CD4-positive, alpha-beta T cell (primary cell): Measurements from ENCODE around the gene NR4A3. TPM values are rescaled to one million over a fixed set of nuclear protein-coding genes. Genes with fewer than 3 reads are reported as not detected.

ENCODE experiments used
- ATAC-seq: fragments of 200-7000 bp; cut with Tn5 transposase; one replicate; pipeline ENCODE4 v1.10.0; 2022; ENCODE audit warnings: mild to moderate bottlenecking; ENCODE audit not compliant: poor library complexity
- CTCF ChIA-PET: fragments of 350-600 bp; sonication (Branson Sonifier 250); formaldehyde crosslinking; loops from one replicate; lab custom pipeline; 2021; ENCODE audit warnings: antibody characterized with exemption, inconsistent platforms; lab: Charles Lee
- POLR2A ChIA-PET: fragments of 350-600 bp; sonication (Branson Sonifier 250); formaldehyde crosslinking; loops from one replicate; lab custom pipeline; 2021; ENCODE audit warnings: antibody characterized with exemption, inconsistent platforms; lab: Charles Lee
- DNase-seq, 14 experiments: peaks; one replicate each; pipeline ENCODE4 v3.0.0-alpha.2; 2013 to 2020; ENCODE audit warnings: mixed read lengths in 2 of 14
- H3K27ac ChIP-seq, 2 donors: one replicate each; pipeline versions ENCODE4 v1.5.1 to v1.7.0; 2013; ENCODE audit warnings: low read length in 2 of 2, low read depth in 1 of 2, mild to moderate bottlenecking in 1 of 2
- H3K27me3 ChIP-seq, 2 experiments: 1 replicate in 1 of 2; 2 replicates in 1 of 2; pipeline versions ENCODE4 v1.6.1 to v1.7.0; 2013; ENCODE audit warnings: low read length in 2 of 2, control low read depth in 1 of 2, mild to moderate bottlenecking in 1 of 2, moderate library complexity in 1 of 2; ENCODE audit not compliant: insufficient read depth in 2 of 2, control insufficient read depth in 1 of 2
- H3K36me3 ChIP-seq: one replicate; pipeline ENCODE4 v1.6.1; 2013; ENCODE audit warnings: low read length, control low read depth; ENCODE audit not compliant: insufficient read depth
- H3K4me1 ChIP-seq: one replicate; pipeline ENCODE4 v1.6.1; 2013; ENCODE audit warnings: low read length, control low read depth; ENCODE audit not compliant: insufficient read depth
- H3K4me3 ChIP-seq: one replicate; pipeline ENCODE4 v1.5.1; 2013; ENCODE audit warnings: mild to moderate bottlenecking, low read length, moderate library complexity
- H3K9me3 ChIP-seq, 2 experiments: 1 replicate in 1 of 2; 2 replicates in 1 of 2; pipeline versions ENCODE4 v1.6.1 to v1.7.0; 2013; ENCODE audit warnings: low read length in 2 of 2, mild to moderate bottlenecking in 2 of 2, control low read depth in 1 of 2, moderate library complexity in 1 of 2; ENCODE audit not compliant: control insufficient read depth in 1 of 2, insufficient read depth in 1 of 2
- H3K27ac Mint-ChIP-seq: one replicate; pipeline ENCODE4 v1.8.0; 2020; ENCODE audit warnings: mixed read lengths
- H3K27me3 Mint-ChIP-seq: one replicate; pipeline ENCODE4 v1.8.0; 2021; ENCODE audit warnings: mixed read lengths
- H3K36me3 Mint-ChIP-seq: one replicate; pipeline ENCODE4 v1.8.0; 2021; ENCODE audit warnings: low read depth, mixed read lengths
- H3K4me1 Mint-ChIP-seq: one replicate; pipeline ENCODE4 v1.8.0; 2021; ENCODE audit warnings: low read depth, mixed read lengths
- H3K4me3 Mint-ChIP-seq: one replicate; pipeline ENCODE4 v1.8.0; 2020; ENCODE audit warnings: mild to moderate bottlenecking, mixed read lengths
- H3K9me3 Mint-ChIP-seq: one replicate; pipeline ENCODE4 v1.8.0; 2020; ENCODE audit warnings: mixed read lengths
- CTCF ChIP-seq: fragments of 200-600 bp; IDR thresholded peaks from one replicate; pipeline ENCODE4 v1.8.0; 2022; ENCODE audit warnings: antibody characterized with exemption, mild to moderate bottlenecking
- intact Hi-C, 2 experiments: fragments of 100-400 bp; cut with DNase I in 1 of 2; cut with micrococcal nuclease in 1 of 2; formaldehyde crosslinking; loops; one replicate each; pipeline versions ENCODE4 v1.15.1 to v1.9.0; 2023 to 2025; cut with DNase I, micrococcal nuclease
- polyA plus RNA-seq, 2 donors: library from polyadenylated mRNA; unstranded; fragments of 120-200 nt; gene quantifications; one replicate each; pipeline ENCODE4 v1.2.1, GENCODE V29; 2013
- total RNA-seq, 174 experiments: library from RNA in 2 of 174; stranded (reverse) in 2 of 174; gene quantifications; one replicate each; pipeline ENCODE4 v1.2.3 and lab custom pipeline; 2021 to 2026

The NR4A3 gene
- total RNA-seq (10 to 100 TPM; 42.4 to 44.6 TPM), total RNA-seq (lab: John Stamatoyannopoulos, UW) (0.07 to 1,129 (median 36.7) reads per million in 172 experiments)
- 0.15 TPM for polyA plus RNA-seq (2013, experiment 1 of 2)
- polyA plus RNA-seq (2013, experiment 2 of 2) = 0.65 TPM

DNA sequence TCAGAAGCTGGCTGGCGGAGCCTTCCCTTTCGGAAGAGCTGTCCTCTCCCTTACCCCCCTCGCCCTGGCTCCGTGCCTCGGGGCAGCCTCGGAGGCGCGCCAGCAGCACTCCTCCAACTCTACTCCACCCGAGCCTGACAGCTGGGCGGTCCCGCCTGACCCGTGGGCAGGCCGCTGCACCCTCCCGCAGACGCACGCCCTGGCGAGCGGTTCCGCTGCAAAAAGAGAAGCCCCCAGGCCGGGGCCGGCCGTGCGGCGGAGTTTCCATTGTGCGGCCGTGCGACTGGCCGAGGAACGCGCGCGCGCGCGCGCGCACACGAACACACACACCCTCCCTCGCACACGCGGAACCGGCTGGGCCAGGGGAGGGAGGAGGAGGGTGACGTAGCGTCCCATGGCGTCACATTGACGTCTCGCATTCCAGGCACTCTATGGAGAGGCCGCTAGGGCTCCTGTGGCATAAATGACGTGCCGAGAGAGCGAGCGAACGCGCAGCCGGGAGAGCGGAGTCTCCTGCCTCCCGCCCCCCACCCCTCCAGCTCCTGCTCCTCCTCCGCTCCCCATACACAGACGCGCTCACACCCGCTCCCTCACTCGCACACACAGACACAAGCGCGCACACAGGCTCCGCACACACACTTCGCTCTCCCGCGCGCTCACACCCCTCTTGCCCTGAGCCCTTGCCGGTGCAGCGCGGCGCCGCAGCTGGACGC is at the start of gene NR4A3:
Gene NR4A3, plus strand, starts transcription at position 490 of the 713 bp plus-strand sequence. CDS start 6,158 bp downstream, outside the sequence.
- CTCF ChIA-PET = interaction anchor here (1.0 to 1.7 kb wide), 2 partner anchors 85 to 185 kb away, joined by 6 to 7 read pairs; partner anchors contain the start of gene STX17
- Histone ChIP-seq H3K36me3 (no peaks in the 10 kb centered on the region), H3K9me3 (peaks cover 0 to 16% of the 10 kb centered on the region in 2 experiments), H3K4me3 (peak within 1 kb of the TSS; percentile 82), H3K4me1 (peaks cover 67% of the 10 kb centered on the region), H3K27me3 (peaks cover 41% of the 10 kb centered on the region in 2 experiments), H3K27ac (peak within 1 kb of the TSS; percentile 79 to 89)
- peak within 1 kb of the TSS; percentile 100 for H3K4me3 Mint-ChIP-seq
- peak within 1 kb of the TSS; percentile 96 for H3K27ac Mint-ChIP-seq
- peaks cover 61% of the 10 kb centered on the region for H3K27me3 Mint-ChIP-seq
- H3K9me3 Mint-ChIP-seq = no peaks in the 10 kb centered on the region
- peak; percentile 43 for ATAC-seq
- peaks cover 68% of the 10 kb centered on the region for H3K4me1 Mint-ChIP-seq
- POLR2A ChIA-PET = interaction anchor here (1.2 to 4.8 kb wide), 4 partner anchors 85 to 599 kb away, joined by 3 to 49 read pairs (median 6); partner anchors contain the start of genes ALG2, SEC61B, STX17 and TEX10
- TF ChIP-seq CTCF = no peak
- DNase-seq = peak; percentile 58 to 98 (median 86)
- H3K36me3 Mint-ChIP-seq = peaks cover 44% of the 10 kb centered on the region
- intact Hi-C loops = loop anchor here (1.0 to 10.0 kb wide), 7 partner anchors 85 to 1713 kb away; partner anchors contain the start of genes ERP44 (in 2 of the 2), INVS (in 2 of the 2), ANKS6 (in 1 of the 2) and RNF20 (in 1 of the 2)

DNA sequence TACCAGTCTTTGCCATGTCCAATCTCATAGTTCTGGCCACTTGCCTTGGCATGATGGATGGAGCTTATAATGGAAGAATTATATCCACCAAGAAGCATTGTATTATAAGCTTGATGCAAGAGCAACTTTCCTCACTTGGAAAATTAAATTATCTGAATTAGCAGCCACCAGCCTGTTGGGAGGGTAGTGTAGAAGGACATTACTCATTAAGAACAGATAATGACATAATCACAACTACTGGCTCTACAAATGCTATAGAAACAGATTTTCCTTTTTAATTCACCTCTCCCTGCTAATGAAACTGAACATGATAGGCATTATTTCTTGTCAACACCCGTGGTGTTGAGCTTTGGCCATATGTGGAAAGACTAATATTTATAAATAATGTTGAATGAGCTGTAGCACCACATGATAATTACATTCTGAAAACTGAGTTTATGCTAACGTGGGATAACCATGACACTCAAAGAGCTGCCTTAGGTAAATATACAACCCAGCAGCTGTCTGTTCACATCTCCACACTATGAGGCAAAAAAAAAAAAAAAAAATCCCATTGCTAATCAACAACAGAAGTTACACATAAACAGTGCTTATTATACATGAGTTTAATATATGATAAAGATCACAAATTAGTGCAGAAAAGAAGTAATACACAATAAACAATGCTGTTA is 48.1 kb upstream of the NR4A3 start:
- ChIA-PET CTCF (interaction anchor here (0.7 kb wide), 1 partner anchor 1691 kb away, joined by 3 read pairs; no protein-coding TSS in a partner anchor), POLR2A (no interaction called here)
- Mint-ChIP-seq H3K36me3 (no peaks in the 10 kb centered on the region), H3K4me3 (no peak overlapping the region), H3K9me3 (no peaks in the 10 kb centered on the region), H3K27ac (no peak overlapping the region), H3K27me3 (no peaks in the 10 kb centered on the region), H3K4me1 (no peaks in the 10 kb centered on the region)
- Histone ChIP-seq H3K27me3 (peaks cover 0 to 2% of the 10 kb centered on the region in 2 experiments), H3K27ac (no peak overlapping the region), H3K4me3 (no peak overlapping the region), H3K36me3 (no peaks in the 10 kb centered on the region), H3K9me3 (no peaks in the 10 kb centered on the region), H3K4me1 (no peaks in the 10 kb centered on the region)
- intact Hi-C loops = no loop called here
- no peak for ATAC-seq
- no peak for TF ChIP-seq CTCF
- no peak for DNase-seq

DNA sequence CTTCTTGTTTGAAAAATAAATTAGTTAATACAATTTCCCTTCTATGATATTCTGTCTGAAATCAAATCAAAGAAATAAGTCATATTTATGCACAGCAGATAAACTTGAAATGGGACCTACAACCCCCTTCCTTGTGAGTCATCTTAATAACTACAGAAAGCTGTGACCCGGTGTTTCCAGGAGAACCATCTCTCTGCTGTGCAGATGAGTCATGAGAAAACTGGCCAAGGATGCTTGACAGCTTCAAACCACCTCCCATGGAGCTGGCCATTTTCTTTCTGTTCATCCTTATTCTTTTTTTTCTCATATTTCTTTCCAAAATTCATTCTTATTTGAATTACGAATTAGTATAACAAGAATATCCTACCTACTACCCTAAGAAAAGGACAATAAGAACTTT is 43.4 kb upstream of the NR4A3 start:
- CTCF ChIA-PET = no interaction called here
- TF ChIP-seq CTCF = no peak
- Mint-ChIP-seq H3K27me3 (peaks cover 13% of the 10 kb centered on the region), H3K4me1 (no peaks in the 10 kb centered on the region), H3K4me3 (no peak overlapping the region), H3K9me3 (no peaks in the 10 kb centered on the region), H3K36me3 (no peaks in the 10 kb centered on the region), H3K27ac (no peak overlapping the region)
- H3K4me1 ChIP-seq = no peaks in the 10 kb centered on the region
- ATAC-seq = no peak
- H3K36me3 ChIP-seq = no peaks in the 10 kb centered on the region
- peak in 1 of 14 experiments; percentile 13 for DNase-seq
- POLR2A ChIA-PET = no interaction called here
- no peak overlapping the region for H3K27ac ChIP-seq
- intact Hi-C loops = no loop called here
- no peaks in the 10 kb centered on the region for H3K9me3 ChIP-seq
- peaks cover 2 to 7% of the 10 kb centered on the region in 2 experiments for H3K27me3 ChIP-seq
- no peak overlapping the region for H3K4me3 ChIP-seq
